ENCODE data around the gene TRAPPC3L.

TRAPPC3L gene

GRCh38 chr6:116461932-116462885 lies 83.3 kb downstream of the TRAPPC3L start:
- no peak for FAIRE-seq

DNA sequence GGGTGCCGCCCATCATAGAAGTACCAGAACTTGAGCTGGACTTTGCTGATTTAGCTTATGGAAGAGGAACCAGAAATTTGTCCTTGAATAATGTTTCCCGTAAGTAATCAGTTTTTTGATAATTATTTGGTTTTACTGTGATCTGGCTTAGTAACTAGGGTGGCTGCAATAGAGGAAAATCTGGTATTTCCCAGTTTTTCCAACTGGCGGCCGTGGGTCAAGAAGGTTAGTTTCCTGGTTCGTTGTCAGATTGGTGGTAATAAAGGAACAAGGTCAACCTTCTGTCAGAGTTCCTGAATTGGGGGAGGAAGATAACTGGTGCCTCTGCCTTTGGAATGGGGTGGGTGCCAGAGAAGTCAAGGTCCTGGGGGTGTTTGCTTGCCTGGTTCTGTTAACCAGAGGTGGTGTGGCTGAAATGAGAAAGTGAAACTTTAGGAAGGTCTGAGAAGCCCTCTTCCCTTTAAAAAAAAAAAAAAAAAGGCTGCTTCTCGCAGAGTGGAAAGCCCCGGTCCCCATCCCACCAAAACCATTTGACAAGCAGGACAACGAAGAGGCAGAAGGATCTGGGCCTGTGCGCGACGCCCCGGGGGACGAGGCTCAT lies 84.1 kb downstream of the TRAPPC3L start, which contains the start of gene CALHM6:
TSS of gene CALHM6 (plus strand) at position 45 of the 601 bp plus-strand sequence. CDS start at position 600, 555 bp downstream.
- FAIRE-seq, result no peak

DNA sequence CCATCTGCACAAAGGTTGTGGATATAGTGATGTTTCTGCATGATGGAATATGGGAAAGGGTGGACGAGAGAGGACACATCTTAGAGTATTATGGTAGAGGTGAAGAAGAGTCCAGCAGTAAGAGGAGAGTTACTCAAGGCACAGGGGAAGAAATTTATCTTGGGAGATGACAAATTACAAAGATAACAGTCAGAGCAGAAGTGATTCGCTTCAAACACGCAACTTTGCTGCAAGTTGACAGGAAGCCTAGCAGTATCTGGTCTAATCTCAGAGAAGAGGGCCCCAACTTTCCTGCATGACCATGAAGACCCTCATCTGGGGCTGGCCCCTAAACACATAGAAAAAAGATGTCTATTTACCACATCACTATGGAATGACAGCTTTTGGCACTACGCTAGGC lies 85.6 kb downstream of the TRAPPC3L start:
- no peak for FAIRE-seq

GRCh38 chr6:116458264-116458663 lies 87.2 kb downstream of the TRAPPC3L start:
- no peak for FAIRE-seq

DNA sequence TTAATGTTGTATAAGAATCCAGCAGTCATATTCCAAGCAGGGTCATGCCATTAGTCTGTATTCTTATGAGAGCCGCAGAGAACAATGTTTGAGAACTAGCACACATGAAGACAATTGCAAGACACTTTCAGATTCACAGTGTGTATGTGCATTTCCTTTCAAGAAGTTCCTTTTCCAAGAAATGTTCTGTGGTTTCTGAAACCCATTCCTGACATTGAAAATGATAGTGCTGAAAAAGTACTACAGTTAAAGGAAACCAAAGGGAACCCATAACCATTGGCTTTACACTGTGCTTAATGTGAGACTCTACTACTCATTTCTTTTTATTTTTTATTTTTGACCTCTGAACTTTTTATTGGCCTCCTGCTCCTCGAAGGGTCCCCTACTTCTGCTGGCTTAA lies 88.6 kb downstream of the TRAPPC3L start:
- no peak for FAIRE-seq

- FAIRE-seq, result no peak
Measured at GRCh38 chr6:116456106-116456505, 89.4 kb downstream of the TRAPPC3L start.

DNA sequence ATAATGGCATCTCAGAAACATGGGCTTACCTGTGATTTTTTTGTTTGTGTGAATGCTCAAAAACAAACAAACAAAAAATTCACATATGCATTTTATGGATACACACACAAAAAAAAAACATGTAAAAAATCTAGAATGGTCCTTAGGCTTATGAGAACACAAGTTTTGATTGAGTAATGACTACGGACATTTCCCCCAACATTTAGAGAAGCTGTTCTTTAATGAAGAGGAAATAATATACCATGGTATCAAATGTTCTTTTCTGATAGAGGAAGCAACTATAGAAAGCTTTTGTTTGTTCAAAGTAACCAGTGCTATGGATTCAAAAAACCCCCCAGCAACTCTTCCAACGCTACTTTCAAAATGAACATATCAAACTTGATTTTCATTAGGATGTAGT lies 93.0 kb downstream of the TRAPPC3L start:
- no peak for FAIRE-seq

DNA sequence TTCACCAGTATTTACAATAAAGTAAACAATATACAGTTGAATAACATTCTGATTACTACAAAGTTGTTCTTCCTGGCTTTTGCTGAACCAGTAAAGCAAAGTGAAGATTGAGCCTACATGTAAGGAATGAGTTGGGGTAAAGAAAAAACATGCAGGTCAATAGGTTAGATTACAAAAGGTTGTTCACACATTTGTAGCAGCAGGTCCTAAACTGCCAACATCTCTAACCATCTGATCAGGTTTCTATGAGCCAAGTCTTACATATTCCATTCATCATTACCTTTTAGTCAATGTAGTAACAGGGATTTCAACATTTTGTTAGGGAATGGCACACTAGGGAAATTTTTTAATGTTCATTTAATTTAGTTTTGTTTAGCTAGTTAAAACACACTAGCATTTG lies 93.6 kb downstream of the TRAPPC3L start:
- no peak for FAIRE-seq

GRCh38 chr6:116450769-116451740 lies 94.4 kb downstream of the TRAPPC3L start:
- FAIRE-seq, result no peak

DNA sequence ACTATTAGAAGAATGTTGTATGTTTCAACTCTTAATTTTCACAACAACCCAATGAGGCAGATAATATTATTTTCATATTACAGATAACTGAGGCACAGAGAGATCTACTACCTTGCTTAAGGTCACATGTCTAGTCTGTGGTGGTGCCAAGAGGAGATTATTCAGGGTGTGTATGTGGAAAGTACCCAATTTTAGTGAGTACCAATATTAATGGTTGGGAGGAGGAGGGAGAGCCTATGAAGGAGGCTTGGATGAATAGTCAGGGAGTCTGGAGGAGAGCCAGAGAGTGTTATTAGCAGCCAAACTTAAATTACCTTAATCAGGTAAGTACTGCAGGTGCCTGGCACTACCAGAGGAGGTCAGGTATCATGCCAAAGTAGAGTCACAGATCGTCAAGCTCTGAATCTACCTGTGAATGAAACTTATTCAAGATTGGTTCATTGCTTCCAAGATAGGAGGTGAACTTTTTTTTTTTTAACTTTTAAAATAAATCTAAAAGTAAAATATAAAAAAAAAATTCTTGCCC lies 95.2 kb downstream of the TRAPPC3L start:
- FAIRE-seq, result no peak

GRCh38 chr6:116449565-116449964 lies 95.9 kb downstream of the TRAPPC3L start:
- FAIRE-seq, result no peak

DNA sequence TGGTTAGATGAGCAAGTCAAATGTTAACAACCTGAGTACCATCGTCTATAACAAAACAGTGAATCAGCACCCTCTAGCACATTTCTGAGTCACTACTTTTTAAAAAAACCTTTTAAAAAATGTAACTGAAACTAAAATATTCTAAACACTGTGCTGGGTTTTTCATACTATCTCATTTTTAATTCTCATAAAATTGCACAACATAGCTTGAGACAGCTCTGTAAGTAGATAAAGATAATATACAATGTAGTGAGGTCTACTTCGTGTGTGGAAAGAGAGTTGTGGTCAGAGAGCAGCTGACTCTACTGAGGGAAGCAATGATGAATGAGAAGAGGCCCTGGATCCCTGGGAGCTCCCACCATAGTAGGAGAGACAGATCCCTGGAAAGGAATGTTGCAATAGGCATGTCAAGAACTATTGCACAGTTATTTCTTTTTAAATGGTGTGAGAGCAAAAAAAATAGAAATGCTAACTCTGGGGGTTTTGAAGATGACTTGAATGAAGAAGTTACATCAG lies 97.9 kb downstream of the TRAPPC3L start:
- FAIRE-seq, result no peak

GRCh38 chr6:116447052-116447451 lies 98.4 kb downstream of the TRAPPC3L start:
- no peak for FAIRE-seq

- FAIRE-seq, result no peak
Measured at GRCh38 chr6:116446399-116446798, 99.1 kb downstream of the TRAPPC3L start.

- FAIRE-seq, result no peak
Measured at GRCh38 chr6:116445102-116445501, 100.4 kb downstream of the TRAPPC3L start.
